ENCODE data around the gene GRM7.

Gene GRM7

DNA sequence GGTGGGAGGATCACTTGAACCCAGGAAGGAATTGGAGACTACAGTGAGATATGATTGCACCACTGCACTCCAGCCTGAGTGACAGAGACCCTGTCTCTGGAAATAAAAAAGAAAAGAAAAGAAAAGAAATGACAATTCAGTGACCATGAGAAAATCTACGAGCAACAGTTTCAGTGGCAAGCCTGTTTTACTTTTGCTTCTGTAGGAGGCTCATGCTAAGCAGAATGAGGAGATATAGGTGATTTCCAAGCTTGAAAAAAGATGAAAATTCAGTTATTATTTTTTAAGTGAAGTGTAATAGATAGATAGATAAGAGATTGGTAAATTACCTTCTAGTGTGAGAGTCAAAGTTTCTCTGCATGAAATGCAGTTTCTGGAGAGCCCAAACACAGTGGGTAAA is 651.1 kb downstream of the GRM7 start:
- DNase-seq: no peak

DNA sequence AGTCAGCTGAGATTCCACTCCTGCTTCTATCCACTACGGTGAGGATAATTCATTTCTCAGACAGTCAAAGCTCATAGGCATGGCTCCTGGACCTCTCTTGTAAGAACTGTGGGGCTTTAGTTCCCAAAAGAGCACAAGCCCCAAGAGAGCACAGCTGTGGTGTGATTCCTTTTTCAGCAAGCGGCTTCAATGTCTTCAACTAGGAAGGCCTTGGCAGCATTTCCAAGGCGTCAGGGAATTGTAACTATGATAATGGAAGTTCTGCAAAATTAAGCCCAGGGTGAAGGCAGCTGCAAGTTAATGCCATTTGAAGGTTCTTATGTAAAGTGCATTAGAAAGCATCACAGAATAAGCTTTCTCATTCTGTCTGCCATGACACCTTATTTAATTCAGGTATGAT is 657.1 kb downstream of the GRM7 start:
- no peak for DNase-seq

DNA sequence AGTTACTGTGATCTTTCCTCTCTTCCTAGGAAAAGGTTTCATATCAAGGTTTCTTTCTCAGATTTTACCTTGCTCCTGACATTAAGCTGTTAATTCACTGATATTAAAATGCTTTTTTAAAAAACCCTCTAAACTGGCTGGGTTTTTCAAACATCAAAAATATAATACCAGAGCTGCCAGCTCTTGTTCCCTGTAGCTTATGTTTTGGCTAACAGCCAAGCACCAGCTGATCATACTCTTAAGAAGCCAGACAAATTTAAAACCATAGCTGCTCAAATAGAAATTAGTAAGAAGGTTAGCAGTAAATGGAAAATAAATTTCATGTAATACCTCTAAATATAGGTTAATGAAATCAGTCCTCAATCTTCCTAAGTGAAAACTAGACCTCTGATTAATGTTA is 657.5 kb downstream of the GRM7 start:
- no peak for DNase-seq

DNA sequence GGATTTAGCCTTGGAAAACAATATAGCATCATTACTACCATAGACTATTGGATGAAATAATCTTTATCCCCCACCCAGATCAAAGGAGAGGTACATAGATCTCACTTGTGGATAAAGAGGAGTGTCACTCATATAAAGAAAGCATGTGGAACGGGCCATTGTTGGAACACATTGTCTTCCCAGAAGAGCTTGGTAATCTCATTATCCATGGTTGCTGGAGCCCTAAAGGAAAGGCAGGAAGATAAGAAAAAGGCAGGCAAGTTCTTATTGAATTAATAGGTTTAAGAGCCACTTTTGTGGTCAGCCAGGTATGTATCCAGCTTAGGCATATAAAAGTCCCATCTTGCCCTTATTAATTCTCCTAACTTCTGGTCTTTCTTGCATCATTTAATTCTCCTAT is 659.1 kb downstream of the GRM7 start:
- DNase-seq: no peak

DNA sequence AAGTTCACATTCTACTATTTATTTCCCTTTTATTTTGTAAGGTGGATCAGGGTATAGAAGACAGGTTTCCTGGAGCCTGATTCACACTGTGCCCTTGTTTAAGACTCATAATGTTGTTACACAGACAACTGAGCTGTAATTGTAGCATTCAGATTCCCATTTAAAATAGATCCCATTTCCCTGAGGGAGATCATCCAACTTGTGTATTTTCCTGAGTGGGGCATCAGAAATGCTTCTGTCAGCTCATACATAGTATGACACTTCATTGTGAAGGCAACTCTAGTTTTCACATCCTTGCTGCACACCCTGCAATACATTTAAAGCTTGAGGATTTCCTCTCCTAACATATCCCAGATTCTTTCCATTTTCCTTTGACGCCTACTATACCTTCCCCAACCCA is 659.7 kb downstream of the GRM7 start:
- no peak for DNase-seq

DNA sequence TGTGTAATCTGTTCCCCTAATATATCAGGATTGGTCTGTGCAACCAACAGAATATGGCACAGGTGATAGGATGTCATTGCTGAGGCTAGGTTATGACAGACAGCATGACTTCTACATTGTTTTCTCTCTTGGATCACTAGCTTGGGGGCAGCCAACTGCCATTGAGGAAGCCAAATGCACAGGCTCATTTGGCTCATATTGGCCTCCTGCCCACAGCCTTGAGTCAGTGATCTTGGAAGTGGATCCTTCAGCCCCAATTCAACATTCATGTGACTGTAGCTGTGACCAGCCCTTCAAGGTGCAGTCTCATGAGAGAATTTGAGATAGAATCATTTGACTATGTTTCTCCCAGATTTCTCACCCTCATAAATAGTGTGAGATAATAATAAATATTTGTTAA is 675.6 kb downstream of the GRM7 start:
- no peak for DNase-seq

DNA sequence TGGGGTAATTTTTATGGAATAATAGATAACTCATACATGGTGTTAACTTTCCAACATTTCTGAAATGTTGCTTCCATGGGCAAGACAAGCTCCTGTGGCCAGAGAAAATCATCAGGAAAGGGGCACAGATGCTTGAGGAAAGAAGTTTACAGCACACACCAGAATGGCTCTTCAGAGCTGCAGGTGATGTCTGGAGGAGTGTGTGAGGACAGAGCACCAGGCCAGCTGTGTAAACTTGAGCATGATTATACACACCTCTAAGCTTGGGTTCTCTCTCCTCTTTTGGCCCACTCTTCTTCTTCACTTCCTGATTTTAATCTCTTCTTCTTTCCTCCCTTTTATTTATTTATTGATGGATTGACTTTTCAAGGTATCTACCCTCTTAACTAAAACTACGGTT is 676.0 kb downstream of the GRM7 start:
- no peak for DNase-seq

DNA sequence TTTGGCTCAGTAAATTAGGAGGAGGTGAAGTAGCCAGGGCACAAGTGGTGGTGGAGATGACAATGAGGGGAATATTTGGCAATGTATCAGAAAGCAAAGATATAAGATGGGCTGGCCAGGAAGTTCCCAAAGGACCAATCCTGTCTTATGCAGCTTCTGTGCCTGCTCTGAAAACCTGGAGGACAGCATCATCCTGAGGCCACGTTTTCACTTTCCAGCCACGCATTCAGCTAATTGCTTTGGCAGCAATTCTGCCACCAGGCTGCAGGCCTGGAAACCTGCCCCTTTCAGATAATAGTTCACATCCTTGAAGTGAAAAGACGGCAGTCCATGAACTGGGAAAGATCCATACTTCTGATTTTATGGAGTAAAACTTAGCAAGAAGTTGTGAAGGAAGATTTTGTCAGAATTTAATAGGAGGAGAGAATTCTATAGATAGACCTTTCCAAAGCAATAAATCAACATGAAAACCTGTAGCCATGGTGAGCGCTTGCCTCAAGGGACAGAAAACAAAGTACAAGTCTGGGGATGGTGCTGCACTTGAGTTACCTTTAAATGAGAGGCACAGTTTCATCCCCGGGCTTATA is 682.5 kb downstream of the GRM7 start:
- no peak for DNase-seq

DNA sequence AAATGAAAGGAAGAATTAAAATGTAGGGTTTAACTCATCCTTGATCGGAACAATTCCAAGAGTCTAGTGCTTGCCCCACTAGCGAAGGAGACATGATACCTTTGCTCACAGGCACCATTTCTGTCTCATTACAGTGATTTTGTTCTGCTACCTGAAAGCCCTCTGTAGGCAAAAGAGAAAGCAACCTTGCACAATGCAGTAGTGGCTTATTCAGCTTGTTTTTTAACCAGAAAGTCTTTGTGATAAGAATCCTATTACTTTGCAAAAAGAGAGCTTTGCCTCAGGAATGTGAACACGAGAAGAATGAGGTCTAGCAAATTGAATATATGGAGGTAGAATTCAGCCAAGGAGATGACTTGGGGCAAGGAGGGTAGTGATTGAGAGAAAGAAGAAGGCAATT is 684.4 kb downstream of the GRM7 start:
- DNase-seq: no peak

DNA sequence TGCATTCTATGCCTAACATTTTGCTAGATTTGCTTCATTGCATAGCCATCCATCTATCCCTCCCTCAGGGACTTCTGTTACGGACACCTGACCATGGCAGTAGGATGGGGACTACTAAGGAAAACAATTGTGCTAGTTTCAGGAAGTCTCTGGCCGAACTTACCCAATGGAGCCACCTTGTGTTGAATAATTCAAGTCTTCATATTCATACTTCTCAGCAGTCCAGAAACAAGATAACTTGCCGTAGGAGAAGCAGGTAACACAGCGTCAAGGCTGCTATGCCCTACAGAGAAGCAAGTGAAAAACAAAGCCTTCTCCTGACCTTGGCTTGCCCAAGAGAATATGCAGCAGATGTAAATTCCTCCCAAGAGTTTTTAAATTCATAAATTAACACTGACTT is 685.3 kb downstream of the GRM7 start:
- DNase-seq: no peak

DNA sequence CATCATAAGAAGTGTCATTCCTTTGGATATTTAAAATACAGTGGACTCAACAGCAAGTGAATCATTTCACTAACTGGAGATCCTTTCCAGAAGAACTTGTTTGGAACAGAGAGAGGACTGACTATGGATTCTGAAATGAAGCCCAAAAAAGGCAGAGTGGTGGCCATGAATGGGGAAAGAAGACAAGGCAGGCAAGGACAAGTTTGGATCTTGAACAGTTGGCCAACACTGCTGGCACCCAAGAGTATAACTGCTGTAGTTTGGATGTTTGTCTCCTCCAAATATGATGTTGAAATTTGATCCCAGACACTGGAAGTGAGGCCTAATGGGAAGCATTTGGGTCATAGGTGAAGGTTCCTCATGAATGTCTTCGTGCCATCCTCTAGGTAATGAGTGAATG is 686.9 kb downstream of the GRM7 start:
- DNase-seq: no peak

DNA sequence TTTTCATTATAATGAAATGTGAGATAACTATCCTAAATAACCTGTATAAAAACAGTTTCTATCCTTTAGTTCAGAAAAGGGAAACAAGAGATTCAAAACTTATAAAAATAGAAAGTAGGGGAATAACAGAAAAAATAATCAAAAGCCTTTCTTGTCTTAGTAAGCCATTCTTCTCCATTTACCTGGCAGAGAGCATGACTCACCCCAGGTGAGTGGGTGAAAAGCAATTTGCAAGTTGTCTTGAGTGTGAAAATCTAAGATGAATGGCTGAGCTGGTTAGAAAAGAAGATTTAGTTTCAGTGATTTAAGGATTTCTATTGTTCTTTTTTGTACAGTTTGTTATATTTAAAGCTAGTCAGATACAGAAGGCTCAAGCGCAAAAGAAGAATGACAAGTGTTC is 702.0 kb downstream of the GRM7 start:
- DNase-seq: no peak

DNA sequence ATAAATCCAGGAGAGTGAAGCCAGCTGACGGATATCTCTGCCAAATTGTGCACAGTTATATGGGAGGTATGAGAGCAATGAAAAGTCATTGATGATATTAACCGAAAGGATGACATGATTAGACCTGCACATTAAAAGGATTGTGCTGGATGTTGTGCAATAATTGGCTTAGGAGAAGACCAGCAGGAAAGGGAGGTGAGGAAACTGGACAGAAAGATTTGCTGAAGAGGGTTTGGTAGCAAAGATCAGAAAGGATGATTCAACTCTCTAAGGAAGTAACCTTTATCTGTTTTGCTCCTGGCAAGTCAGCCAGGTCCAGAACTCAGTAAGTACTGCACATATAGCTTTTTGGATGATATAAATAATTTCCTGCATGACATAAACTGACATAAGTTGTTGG is 704.7 kb downstream of the GRM7 start:
- no peak for DNase-seq

DNA sequence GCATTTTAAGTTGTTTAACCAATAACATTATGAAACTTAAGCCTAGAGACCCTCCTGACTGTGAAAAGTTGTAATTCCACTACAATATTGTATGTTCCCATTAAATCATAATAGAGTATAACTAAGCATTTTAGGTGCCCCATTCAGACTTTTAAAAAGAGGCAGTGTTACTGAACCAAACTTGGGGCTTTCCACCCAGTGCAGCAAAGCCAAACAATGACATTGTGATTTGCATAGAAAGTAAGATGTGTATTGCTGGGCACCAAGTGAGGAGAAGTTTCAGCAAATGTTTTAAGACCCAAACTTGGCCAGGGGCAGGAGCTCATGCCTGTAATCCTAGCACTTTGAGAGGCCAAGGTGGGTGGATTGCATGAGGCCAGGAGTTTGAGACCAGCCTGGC is 706.2 kb downstream of the GRM7 start:
- no peak for DNase-seq

DNA sequence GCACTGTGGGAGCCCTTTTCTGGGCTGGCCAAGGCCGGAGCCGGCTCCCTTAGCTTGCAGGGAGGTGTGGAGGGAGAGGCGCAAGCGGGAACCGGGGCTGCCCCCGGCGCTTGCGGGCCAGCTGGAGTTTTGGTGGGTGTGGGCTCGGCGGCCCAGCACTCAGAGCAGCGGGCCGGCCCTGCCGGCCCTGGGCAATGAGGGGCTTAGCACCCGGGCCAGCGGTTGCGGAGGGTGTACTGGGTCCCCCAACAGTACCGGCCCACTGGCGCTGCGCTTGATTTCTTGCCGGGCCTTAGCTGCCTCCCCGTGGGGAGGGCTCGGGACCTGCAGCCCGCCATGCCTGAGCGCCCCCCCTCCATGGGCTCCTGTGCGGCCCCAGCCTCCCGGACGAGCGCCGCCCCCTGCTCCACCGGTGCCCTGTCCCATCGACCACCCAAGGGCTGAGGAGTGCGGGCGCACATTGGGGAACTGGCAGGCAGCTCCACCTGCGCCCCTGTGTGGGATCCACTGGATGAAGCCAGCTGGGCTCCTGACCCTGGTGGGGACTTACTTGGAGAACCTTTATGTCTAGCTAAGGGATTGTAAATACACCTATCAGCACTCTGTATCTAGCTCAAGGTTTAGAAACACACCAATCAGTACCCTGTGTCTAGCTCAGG is 707.7 kb downstream of the GRM7 start:
- DNase-seq: no peak

DNA sequence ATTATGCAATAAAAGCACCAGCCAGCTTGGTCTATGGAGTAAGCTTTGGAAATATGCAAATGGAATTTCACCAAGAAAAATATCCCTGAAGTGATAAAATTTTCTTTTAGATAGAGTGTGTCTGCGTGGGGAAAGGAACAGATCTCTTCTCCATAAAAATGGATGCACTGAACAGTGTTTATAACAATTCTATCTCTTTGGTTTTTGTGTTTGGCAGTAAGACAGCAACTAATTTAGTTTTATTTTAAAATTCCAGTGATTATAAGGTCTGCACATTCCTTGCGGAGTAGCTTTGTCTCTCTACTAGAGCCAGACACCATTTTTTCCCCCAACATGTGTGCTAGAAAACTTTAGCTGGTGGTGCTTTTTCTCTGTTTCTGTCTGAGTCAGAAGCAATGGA is 712.4 kb downstream of the GRM7 start:
- DNase-seq: no peak

DNA sequence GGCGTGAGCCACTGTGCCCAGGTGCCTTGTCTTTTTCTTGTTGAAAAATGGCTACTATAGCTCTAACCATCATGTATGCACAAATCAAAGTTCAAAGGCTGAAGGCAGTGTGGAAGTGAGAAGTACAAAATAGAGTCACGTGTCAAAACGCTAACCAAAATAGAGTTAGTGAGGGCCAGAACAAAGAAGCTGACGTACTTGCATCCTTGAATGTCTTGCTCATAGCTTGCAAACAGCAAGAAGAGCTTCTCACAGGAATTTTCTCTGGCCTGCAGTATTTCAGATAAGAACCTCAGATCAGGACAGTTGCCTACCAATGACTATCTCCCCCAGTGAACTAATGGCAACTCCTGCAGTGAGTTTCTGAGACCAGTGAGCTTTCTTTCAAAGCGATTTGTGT is 713.5 kb downstream of the GRM7 start:
- no peak for DNase-seq

DNA sequence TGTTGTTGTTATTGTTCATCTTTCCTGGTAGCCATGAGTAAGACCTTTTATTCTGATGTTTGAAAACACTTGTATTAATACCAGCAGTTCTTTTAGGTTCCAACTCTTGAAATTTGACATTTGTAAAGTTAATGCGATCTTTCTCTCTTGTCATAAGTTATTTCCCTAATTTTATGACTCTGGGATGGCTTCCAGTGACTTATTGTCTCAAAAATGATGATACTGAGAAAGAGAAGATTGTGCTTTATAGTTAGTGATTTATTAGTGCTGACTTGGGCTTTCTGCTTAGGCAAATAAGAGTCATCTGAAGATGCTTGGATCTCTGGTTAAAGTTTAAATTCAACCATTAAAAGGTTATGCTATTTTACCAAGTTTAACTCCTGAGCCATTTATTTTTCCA is 715.2 kb downstream of the GRM7 start:
- DNase-seq: no peak

DNA sequence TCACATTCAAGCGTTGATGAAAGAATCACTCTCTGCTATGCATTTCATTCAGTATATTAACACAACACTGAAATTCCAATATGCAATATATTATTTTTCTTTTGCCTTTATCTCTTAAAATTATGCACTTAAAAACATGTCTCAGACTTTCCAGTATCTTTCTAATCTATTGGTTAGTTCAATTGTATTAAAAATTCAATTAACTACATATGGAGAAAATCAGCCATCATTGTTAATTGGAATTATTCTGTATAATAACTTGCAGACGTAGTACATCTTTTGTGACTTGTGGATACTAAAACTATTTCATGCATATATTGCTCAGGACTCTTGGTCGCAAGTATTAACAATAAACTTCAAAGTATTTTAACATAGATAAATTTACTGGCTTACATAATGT is 715.6 kb downstream of the GRM7 start:
- DNase-seq: no peak

DNA sequence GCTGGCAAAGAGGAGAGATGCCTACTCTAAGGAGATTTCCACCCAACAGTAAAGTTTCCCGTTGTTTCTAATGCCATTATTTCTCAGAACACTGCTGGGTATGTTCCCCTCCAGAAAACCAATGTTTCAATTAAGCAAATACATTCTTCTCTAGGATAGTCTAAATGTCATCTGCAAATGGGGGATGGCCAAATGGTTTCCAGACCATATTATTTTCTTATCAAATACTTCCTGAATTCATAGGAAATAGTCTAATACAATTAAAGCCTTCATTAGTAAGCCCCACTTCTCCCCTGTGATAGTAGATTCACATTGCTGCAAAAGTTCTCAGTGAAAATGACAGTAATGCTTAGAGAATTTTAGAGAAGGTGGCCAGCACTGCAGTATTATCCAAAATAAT is 716.6 kb downstream of the GRM7 start:
- DNase-seq: no peak

DNA sequence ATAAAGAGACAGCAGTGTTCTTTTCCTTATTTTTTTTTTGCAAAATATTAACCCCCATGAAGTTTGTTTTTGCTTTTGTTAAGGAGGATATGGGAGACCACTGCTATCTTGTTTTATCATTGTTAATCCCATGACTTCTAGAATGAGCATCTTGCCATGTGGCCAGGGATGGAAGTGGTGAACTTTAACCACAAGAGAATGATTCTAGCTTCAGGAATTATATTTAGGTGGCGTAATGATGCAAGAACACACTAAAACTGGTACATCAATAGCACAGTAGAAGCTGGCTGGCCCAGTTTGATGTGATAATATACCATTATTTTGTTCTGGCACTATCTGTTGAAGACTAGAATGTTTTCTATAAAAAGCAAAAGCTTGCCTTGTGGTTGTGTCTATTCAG is 720.9 kb downstream of the GRM7 start:
- DNase-seq: no peak

DNA sequence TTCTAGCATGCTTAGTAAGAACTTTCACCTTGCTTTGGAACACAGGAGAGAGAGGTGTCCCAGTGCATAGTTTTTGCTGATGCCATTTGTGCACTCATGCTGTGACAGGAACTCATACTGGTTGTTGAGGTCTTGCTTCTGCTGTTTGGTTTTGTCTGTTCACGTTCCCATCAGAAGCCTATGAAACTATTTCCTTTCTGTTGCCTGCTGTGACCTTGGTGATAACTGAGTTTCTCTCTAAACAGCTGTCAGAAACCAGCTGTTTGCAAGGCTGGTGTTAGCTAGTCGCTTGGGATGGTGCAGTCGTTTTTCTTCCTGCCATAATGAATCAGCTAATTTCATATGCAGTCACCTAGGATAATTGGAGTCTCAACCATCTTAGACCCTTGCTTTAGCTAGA is 724.1 kb downstream of the GRM7 start:
- DNase-seq: no peak

DNA sequence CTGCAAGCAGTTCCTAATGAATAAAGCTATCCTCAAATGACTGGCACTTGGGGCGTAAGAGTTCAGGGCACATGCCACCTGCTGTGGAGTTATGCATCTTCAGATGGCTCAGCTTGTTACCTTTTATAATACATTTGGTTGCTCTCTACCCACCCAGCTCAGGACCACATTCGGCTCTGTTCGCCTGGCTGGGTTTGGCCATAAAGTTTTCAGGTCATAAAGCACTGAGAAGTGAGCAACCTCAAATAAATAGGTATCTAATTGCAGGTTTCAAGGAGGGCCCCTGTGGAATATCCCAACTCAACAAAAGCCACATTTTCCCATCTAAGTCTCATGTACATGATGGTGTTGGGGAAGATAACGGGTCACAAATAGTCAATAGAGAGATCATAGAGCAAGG is 727.3 kb downstream of the GRM7 start:
- no peak for DNase-seq

DNA sequence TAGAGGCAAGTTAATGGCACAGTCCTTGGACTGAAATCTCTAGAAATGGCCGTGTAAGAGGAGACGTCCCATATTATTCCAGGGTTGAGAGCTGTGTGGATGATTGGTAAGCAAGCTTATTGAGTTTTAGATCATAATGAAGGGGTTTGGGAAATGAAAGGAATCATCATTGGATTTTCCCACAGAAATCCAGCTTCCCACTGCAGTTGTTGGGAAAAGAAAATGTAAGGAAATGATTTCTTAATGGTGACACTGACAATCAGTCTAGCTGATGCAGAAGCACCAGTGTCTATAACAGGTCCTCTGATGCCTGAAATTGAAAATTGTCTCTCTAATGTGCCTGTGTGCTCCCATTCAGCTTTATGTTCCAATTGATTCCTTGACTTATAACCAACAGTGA is 728.6 kb downstream of the GRM7 start:
- no peak for DNase-seq

DNA sequence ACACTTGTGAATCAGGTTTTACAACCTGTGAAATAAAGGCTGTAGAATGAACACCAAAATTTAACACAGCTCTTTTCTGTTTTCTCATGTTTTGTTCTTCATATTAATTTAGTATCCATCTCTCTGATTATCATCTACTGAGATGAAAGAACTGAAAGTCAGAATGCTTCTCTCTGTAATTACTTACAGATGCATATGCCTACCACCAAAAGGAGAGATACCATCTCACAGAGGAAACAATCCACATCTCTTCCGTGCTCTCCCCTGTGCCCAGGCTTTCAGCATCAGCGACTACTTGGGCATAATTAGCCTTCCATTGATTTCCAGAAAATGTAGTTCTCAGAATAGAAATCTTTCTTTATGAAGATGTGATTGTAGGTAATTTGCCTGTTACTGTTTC is 741.4 kb downstream of the GRM7 start:
- DNase-seq: no peak

DNA sequence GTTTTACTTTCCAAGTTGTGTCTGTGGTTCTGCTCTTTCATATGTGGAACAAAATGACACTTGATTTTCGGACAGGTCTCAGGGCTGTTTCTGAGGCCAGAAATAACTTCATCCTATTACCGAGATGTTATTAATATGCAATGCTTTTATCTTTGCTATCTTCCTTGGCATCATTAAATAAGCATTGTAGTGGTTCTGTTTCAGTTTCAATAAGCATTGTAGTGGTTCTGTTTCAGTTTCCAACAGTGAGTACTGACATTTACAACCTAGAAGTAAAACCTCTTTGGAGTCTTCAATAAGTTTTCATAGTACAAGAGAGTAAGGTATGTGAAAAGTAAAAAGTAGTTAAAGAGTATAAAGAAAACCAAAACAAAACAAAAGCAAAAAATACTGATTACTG is 746.2 kb downstream of the GRM7 start:
- DNase-seq: peak; percentile 28

Data from suppressor macrophage treated with lipopolysaccharide for 4 hours (primary cell).